HEK293T (cell line): ENCODE data around the gene ALKBH4.

Experiments used
- CTCF ChIA-PET: fragments of 350-600 bp; formaldehyde crosslinking; extraction: SDS; loops from one replicate; lab custom pipeline; 2021; ENCODE audit warnings: antibody characterized with exemption, inconsistent platforms; lab: Yijun Ruan, JAX
- POLR2A ChIA-PET: fragments of 350-600 bp; formaldehyde crosslinking; extraction: SDS; loops from one replicate; lab custom pipeline; 2020; ENCODE audit warnings: antibody characterized with exemption, inconsistent platforms; lab: Yijun Ruan, JAX
- DNase-seq: peaks from one replicate; pipeline ENCODE4 v3.0.0; 2012; ENCODE audit warnings: mixed read lengths; ENCODE audit errors: extremely low spot score
- ARNT ChIP-seq: fragments of 450-650 bp; IDR thresholded peaks from 2 replicates; pipeline ENCODE4 v1.6.1; 2017; ENCODE audit warnings: mild to moderate bottlenecking
- BHLHE40 ChIP-seq: fragments of 450-650 bp; IDR thresholded peaks from 2 replicates; pipeline ENCODE4 v1.6.1; 2016; ENCODE audit warnings: mild to moderate bottlenecking, moderate library complexity, borderline replicate concordance
- CTBP1 ChIP-seq: fragments of 450-650 bp; IDR thresholded peaks from 2 replicates; pipeline ENCODE4 v1.6.1; 2016; ENCODE audit warnings: borderline replicate concordance
- ELF4 ChIP-seq: fragments of 450-650 bp; IDR thresholded peaks from 2 replicates; pipeline ENCODE4 v1.6.1; 2017; ENCODE audit warnings: antibody characterized with exemption
- FOXA1 ChIP-seq: fragments of 450-650 bp; IDR thresholded peaks from 2 replicates; pipeline ENCODE4 v1.6.1; 2016; ENCODE audit warnings: mild to moderate bottlenecking
- FOXK2 ChIP-seq: fragments of 450-650 bp; IDR thresholded peaks from 2 replicates; pipeline ENCODE4 v1.6.1; 2016; ENCODE audit warnings: mild to moderate bottlenecking
- FOXM1 ChIP-seq: fragments of 450-650 bp; IDR thresholded peaks from 2 replicates; pipeline ENCODE4 v1.6.1; 2017; ENCODE audit warnings: mild to moderate bottlenecking, borderline replicate concordance
- HDGF ChIP-seq: fragments of 450-650 bp; IDR thresholded peaks from 2 replicates; pipeline ENCODE4 v1.6.1; 2017; ENCODE audit warnings: antibody characterized with exemption, borderline replicate concordance
- L3MBTL2 ChIP-seq: fragments of 450-650 bp; conservative IDR thresholded peaks from 2 replicates; pipeline ENCODE4 v1.6.1; 2016; ENCODE audit warnings: mild to moderate bottlenecking
- LEF1 ChIP-seq: fragments of 450-650 bp; IDR thresholded peaks from 2 replicates; pipeline ENCODE4 v1.6.1; 2017; ENCODE audit warnings: mild to moderate bottlenecking, borderline replicate concordance
- NFRKB ChIP-seq: fragments of 450-650 bp; IDR thresholded peaks from 2 replicates; pipeline ENCODE4 v1.6.1; 2016; ENCODE audit warnings: mild to moderate bottlenecking, moderate library complexity
- SP1 ChIP-seq: fragments of 450-650 bp; IDR thresholded peaks from 2 replicates; pipeline ENCODE4 v1.6.1; 2017
- SUZ12 ChIP-seq: fragments of 450-650 bp; IDR thresholded peaks from 2 replicates; pipeline ENCODE4 v1.6.1; 2016; ENCODE audit warnings: mild to moderate bottlenecking
- TARDBP ChIP-seq: fragments of 450-650 bp; IDR thresholded peaks from 2 replicates; pipeline ENCODE4 v1.6.1; 2016
- ZNF384 ChIP-seq: fragments of 450-650 bp; IDR thresholded peaks from 2 replicates; pipeline ENCODE4 v1.6.1; 2016
- TF ChIP-seq, protein P1 (sequence below): fragments of 450-650 bp; IDR thresholded peaks from 2 replicates; pipeline ENCODE4 v1.6.1; 2016

The ALKBH4 gene

DNA sequence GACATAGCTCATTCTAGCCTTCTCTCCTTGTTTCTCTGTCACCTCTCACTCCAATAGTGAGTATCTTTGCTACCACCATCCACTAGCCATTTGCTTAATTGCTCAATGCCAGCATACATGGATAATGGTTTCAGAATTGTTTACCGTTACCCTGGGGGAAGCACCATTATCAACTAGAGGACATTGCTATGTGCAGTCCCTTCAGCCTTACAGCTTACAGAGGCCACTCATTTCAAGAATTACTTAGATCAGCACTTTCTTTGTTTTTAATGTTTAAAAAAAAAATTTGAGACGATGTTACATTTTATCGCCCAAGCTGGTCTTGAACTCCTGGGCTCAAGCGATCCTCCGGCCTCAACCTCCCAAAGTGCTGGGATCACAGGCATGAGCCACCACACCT lies 46.1 kb downstream of the ALKBH4 start:
- TF ChIP-seq ZNF384 (no peak), NFRKB (no peak), FOXA1 (no peak), TARDBP (no peak), FOXM1 (no peak), SP1 (no peak), FOXK2 (no peak), CTBP1 (no peak), SUZ12 (no peak), LEF1 (no peak), ARNT (no peak)
- TF ChIP-seq, protein P1, sequence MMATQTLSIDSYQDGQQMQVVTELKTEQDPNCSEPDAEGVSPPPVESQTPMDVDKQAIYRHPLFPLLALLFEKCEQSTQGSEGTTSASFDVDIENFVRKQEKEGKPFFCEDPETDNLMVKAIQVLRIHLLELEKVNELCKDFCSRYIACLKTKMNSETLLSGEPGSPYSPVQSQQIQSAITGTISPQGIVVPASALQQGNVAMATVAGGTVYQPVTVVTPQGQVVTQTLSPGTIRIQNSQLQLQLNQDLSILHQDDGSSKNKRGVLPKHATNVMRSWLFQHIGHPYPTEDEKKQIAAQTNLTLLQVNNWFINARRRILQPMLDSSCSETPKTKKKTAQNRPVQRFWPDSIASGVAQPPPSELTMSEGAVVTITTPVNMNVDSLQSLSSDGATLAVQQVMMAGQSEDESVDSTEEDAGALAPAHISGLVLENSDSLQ: no peak
- ChIA-PET CTCF (no interaction called here), POLR2A (no interaction called here)
- DNase-seq: no peak

DNA sequence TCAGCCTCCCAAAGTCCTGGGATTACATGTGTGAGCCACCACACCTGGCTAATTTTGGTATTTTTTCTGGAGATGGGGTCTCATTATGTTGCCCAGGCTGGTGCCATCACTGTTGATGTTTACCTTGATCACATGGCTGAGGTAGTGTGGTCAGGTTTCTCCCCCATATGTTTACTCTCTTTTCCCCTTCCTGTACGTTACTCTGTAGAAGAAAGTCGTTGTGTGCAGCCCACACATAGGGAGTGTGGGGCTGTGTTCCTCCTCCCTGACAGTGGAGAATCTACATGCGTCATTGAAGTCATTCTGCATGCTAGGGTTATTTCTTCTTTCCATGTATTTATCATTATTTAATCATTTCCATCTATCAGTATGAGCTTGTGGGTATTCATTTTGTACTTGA lies 47.6 kb downstream of the ALKBH4 start:
- ChIA-PET POLR2A (no interaction called here), CTCF (no interaction called here)
- DNase-seq: no peak
- TF ChIP-seq CTBP1 (no peak), SP1 (no peak), TARDBP (no peak), FOXM1 (no peak), LEF1 (no peak), BHLHE40 (no peak), FOXK2 (no peak), ARNT (no peak), HDGF (no peak), L3MBTL2 (no peak), NFRKB (no peak), ELF4 (no peak)
- TF ChIP-seq, protein P1: no peak

DNA sequence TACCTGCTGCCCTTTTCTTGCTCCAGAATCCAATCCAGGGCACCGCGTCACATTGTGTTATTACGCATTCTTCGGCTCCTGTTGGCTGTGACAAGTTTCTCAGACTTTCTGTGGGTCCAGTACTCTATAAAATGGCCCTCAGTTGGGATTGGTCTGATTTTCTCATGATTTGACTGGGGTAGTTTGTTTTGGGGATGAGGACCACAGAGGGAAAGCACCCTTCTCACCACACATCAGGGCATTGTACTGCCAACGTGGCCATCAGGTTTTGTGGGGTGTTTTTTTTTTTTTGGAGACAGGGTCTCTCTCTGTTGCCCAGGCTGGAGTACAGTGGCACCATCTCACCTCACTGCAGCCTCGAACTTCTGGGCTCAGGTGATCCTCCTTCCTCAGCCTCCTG lies 48.3 kb downstream of the ALKBH4 start:
- TF ChIP-seq TARDBP (no peak), SP1 (no peak), CTBP1 (no peak), SUZ12 (no peak), ZNF384 (no peak), ELF4 (no peak), NFRKB (no peak), HDGF (no peak), FOXA1 (no peak), L3MBTL2 (no peak), BHLHE40 (no peak), ARNT (no peak), FOXK2 (no peak)
- TF ChIP-seq, protein P1: no peak
- ChIA-PET POLR2A (no interaction called here), CTCF (no interaction called here)
- DNase-seq: no peak

DNA sequence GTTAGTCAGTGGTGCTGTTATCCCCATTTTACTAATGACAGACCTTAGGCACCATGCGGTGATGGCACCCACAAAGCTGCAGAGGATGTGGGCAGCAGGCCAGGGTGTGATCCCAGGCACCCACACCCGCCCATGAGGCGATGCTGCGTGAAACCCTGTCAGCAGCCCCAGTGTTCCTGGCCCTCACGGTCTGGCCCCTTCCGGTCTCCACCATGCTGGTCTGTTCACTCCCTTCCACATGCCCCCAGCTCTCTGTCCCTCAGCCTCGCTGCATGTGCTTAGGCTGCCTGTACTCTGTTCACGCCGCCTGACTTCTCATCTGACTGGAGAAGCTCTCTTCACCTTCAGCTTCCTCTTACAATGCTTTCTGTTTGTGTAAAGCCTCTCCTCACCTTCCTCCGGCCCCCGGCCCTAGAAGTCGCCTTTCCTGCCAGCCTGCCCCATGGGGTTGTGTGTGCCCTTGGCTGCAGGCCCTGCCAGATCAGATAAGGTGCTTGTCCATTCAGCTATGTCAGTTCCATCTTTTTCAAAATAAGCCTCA lies 48.9 kb downstream of the ALKBH4 start:
- CTCF ChIA-PET: no interaction called here
- POLR2A ChIA-PET: no interaction called here
- no peak for DNase-seq
- no peak for TF ChIP-seq SUZ12

DNA sequence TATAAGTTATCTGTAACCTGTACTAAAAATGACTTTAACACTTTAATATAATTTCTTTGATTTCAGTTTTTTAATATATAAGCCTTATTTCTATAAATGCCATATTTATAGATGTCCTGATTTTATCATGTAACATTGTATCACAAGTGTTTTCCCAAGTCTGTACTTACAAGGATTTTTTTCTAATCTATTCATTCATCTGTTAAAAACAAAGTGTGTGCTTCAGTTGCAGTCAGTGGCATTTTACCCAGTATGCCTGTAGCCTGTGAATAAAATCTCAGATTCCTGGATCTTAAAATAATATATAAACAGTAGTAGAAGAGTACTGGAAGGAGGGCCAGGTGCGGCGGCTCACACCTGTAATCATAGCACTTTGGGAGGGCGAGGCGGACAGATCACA lies 51.1 kb downstream of the ALKBH4 start:
- POLR2A ChIA-PET: no interaction called here
- no peak for DNase-seq
- TF ChIP-seq TARDBP (no peak), FOXK2 (no peak), SP1 (no peak), SUZ12 (no peak)
- CTCF ChIA-PET: interaction anchor here (0.7 kb wide), 1 partner anchor 18 kb away, joined by 3 read pairs; the partner anchor contains the start of gene PRKRIP1

DNA sequence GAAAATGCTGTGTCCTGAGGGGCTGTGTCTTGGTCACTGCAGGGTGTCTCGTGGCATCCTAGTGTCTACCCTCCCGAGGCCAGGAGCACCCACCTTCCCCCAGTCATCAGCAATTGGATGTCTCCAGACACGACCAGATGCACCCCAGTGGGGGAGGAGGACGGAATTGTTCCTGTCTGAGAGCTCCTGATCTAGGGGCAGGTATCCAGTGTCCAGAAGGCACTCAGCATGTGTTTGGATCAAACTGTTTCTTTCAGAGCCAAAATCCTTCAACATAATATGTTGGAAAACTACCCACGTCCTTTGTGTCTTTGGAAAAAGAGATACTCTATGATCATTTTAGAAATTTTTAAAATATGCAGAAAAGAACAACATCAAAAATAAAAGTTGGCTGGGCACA lies 51.6 kb downstream of the ALKBH4 start:
- TF ChIP-seq TARDBP (no peak), FOXK2 (no peak), HDGF (no peak), BHLHE40 (no peak), CTBP1 (no peak), LEF1 (no peak), FOXA1 (no peak)
- TF ChIP-seq, protein P1: no peak
- ChIA-PET CTCF (interaction anchor here (0.7 to 1.3 kb wide), 2 partner anchors 17 to 54 kb away, joined by 3 to 4 read pairs; partner anchors contain the start of gene PRKRIP1), POLR2A (interaction anchor here (1.3 kb wide), 1 partner anchor 17 kb away, joined by 4 read pairs; the partner anchor contains the start of gene PRKRIP1)
- DNase-seq: no peak
